ENCODE data around the gene CDK3.
"Not testable (repeated sequence)": the region's sequence is repeated elsewhere in the genome, so short reads cannot be mapped to it uniquely, and the experiment has no call there.

CDK3 gene

DNA sequence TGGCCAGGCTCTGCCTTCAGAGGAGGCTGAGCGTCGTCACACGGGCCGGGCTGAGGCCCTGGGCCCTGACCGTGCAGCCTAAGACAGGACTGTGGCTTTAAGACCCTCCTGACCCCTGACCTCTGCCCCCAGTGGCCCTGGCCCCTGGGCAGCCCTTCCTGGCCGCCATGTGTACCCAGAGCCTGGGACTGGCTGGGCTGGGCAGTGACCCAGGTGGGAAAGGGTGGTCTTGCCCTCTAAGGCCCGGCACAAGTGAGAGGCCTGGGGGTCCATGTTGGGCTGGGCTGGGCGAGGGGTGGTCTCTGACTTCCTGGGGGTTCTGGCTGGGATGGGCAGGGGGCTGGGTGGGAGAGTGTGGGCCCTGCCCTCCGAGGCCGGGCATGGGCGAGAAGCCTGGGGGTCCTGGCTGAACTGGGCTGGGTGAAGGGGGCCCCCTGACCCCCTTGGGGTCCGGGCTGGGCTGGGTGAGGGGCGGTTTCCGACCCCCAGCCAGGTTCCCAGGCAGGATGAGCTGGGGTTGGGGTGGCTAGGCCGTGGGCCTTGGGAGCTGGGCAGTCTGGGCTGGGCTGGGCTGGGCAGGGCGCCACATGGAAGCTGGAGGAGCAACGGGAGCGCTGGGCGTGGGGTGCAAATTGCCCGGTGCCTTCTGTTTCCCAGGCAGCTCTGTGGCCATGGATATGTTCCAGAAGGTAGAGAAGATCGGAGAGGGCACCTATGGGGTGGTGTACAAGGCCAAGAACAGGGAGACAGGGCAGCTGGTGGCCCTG lies at the start of gene CDK3:
CDK3 (plus strand) TSS at position 101 of the 767 bp plus-strand sequence; CDS start at position 672, 571 bp downstream.
- no peak for DNase-seq (ENCODE audit: low read depth)

DNA sequence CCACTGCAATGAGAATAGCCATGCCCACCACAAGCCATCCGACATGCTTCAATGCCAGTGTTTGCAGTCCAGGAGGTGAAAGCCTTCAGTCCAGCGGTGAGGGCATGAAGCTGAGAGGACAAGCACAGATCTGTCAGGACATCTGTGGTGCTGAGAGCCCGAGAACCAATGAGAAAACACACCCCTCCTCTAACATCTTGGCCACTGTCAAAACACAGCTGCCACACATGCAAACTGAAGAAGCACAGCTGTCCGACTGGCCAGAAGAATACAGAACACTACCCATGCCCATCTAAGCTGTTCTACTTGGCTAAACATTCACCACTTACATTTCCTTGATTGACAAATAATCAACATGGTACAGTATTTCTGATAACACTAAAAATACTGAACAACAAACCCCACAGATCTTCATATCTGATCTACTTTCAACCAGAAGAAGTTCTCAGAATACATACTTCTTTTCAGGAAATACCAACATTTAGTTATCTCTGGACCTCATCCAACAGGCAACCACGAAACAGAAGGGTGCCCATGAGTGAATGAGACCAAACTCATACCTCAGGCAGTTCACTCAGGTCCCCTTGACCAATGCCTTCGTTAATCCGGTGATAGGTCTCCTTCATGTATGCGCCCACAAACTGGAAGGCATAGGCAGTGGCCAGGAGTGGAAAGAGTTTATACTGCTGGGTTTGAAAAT lies 49.6 kb upstream of the CDK3 start:
- no peak for DNase-seq (ENCODE audit: low read depth)

DNA sequence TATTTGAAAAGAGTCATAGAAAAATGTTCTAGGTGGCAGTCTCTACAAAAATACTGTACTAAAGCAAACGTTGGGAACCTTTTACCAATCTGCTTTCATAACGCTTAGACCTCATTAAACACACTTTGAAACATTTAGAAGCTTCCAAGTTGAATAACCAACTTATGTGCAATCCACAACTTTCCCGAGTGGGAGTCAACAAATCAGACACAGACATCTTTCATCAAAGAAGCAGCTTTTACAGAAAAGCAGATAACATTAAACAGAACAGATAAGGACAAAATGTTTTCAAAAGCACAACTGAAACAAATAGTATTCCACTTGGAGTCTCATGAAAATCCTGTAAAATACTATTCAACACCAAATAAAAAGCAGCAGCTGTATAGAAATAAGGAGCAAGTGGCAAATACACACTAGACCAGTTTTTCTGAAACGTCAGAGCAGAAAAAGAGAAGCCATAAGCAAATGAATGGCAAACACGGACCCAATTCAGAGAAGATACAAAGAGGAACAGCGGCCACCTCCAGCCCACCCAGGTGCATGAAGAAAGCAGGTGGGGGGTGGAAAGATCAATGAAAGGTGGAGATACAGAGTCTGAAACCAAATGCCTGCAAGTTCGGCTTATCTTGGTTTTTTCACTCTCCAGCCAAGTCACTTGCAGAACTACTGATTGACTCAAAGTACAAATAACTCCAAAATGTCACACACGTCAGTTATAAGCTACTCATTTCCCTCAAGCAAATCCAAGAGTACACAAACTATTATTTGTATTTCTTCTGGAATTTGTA lies 41.4 kb upstream of the CDK3 start:
- DNase-seq (ENCODE audit: low read depth): no peak

- DNase-seq (ENCODE audit: low read depth): no peak
These were observed 40.7 kb upstream of the CDK3 start for GRCh38 chr17:75959839-75960511.

GRCh38 chr17:75965468-75965867 lies 35.2 kb upstream of the CDK3 start:
- DNase-seq (ENCODE audit: low read depth): no peak

GRCh38 chr17:75969044-75969443 lies 31.6 kb upstream of the CDK3 start:
- not testable (repeated sequence) for DNase-seq (ENCODE audit: low read depth)

GRCh38 chr17:75970011-75970523 lies 30.6 kb upstream of the CDK3 start:
- DNase-seq (ENCODE audit: low read depth): no peak

DNA sequence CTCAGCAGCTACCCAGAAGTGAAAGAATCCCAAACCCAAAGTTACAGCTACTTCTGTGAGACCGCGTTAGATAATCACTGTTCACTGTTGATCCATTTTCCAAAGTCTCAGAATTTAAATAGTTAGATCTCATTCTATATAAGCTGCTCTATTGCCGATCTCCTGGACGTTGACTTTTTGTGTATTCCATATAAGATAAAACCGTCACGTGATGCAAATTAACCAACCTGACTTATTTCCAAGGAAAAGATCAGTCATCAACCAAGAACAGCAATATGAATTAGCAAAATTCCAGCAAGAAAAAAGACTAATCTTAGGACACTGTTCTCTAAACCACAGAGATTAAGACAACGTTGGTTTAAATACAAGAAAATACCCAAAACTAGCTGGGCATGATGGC lies 30.0 kb upstream of the CDK3 start:
- no peak for DNase-seq (ENCODE audit: low read depth)

GRCh38 chr17:75975187-75975586 lies 25.5 kb upstream of the CDK3 start:
- not testable (repeated sequence) for DNase-seq (ENCODE audit: low read depth)

DNA sequence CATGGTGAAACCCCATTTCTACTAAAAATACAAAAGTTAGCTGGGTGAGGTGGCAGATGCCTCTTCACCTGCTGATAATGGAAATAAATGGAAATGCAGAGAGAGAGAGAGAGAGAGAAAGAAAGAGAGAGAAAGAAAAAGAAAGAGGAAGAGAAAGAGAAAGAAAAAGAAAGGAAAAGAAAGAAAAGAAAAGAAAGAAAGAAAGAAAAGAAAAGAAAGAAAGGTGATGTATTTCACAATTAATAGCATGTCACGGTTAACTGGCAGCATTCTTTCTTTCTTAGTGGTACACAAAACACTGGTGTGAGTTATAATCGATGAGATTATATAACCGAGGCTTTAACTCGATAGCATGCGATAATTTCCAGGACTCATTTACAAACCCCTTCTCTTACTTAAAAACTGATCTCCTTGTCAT lies 24.9 kb upstream of the CDK3 start:
- DNase-seq (ENCODE audit: low read depth): no peak

GRCh38 chr17:75976175-75976848 lies 24.3 kb upstream of the CDK3 start:
- no peak for DNase-seq (ENCODE audit: low read depth)

DNA sequence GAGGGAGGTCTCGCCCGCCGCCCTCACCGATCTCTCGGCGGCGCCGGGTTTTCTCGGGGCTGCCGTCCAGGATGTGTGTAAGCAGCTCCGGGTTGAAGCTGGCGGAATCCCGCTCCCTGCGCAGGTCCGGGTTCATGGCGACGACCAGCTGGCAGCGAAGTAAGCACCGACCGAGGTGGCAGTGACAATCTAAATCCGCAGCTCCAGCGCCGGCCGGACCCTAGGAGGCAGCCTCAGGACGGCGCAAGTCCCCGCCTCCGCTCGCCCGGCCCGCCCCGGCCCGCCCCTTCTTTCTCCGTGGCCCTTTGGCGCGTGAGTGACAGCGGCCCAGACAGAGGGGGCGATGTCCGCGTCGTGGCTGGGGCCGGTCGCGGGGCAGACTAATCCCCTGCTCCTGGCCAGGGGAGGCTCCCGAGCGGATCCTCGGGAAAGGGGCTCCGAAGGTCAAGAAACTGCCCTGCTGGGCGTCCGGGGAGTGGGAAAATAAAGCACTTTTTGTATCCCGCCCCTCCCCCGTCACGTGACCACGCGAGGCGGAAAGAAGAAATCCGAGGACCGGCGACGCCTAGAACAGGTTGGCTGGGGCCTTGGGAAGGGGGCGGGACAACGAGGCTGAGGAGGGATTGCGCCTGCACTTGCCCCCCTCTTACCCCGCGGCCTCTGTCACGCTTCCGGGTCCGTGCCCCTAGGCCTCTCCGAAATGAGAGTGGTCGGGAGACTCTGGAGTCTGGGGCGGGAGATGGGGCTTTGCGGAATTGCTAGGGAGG lies 21.5 kb upstream of the CDK3 start, which contains the start of the genes ACOX1 and TEN1:
ACOX1 (minus strand) TSS at position 229 of the 767 bp plus-strand sequence; CDS start at position 136, 93 bp downstream.
TEN1 (plus strand) TSS at position 303 of the 767 bp plus-strand sequence. CDS start 6,953 bp downstream, outside the sequence.
- peak; percentile 96 for DNase-seq (ENCODE audit: low read depth)

GRCh38 chr17:75979705-75980187 lies 20.9 kb upstream of the CDK3 start:
- DNase-seq (ENCODE audit: low read depth): no peak

DNA sequence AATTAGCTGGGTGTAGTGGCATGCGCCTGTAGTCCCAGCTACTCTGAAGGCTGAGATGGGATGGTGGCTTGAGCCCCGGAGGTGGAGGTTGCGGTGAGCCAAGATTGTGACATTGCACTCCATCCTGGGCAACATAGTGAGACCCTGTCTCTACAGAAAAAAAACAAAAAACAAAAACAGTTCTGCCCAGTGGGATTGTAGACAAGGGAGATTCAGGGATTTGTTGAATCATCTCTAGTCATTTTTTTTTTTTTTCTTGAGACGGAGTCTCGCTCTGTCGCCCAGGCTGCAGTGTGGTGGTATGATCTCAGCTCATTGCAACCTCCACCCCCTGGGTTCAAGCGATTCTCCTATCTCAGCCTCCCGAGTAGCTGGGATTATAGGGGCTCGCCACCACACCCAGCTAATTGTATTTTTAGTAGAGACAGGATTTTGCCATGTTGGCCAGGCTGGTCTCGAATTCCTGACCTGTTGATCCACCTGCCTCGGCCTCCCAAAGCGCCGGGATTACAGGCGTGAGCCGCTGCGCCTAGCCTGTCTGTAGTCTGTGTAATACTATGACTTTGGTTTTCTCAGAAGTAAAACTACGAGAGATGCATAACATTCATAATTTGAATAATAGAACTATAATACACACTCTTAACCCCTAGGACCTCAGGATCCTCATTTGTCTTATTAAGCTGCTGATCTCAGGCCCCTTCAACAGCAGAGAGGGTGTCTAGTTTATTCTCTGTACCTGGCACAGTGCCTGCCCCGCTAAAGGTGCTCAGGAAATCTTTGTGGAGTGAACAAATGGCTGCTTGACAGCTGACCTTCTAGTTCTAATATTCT lies 20.3 kb upstream of the CDK3 start:
- no peak for DNase-seq (ENCODE audit: low read depth)

- DNase-seq (ENCODE audit: low read depth): no peak
These were observed 19.5 kb upstream of the CDK3 start for GRCh38 chr17:75981019-75981615.

DNA sequence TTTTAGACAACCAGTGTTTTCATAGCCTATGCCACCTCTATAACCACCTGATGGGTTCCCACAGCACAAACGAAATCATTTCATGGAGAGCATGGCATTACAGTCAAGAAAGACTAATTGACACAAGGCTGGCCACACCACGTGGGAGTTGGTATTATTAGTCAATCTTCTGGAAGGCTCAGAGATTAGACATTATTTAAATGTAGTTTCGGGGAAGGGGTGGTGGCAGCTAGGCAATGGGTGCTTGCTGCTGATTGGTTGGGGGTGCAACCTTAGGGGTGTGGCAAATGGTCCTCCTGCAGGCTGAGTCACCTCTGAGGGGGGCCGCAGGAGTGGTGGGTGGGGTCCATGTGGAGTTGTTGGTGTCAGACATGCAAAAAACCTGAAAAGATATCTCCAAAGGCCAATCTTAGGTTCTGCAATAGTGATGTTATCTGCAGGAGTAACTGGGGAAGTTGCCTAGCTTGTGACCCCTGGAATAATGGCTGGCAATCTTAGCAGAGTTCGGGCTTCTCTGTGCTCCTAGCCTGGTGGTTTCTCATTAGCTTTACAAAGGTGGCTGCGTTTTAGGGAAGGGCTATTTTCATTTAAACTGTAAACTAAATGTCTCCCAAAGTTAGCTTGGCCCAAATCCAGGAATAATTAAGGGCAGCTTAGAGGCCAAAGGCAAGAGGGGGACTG lies 17.0 kb upstream of the CDK3 start:
- DNase-seq (ENCODE audit: low read depth): no peak

- DNase-seq (ENCODE audit: low read depth): no peak
These were observed 14.7 kb upstream of the CDK3 start for GRCh38 chr17:75985986-75986385.

- DNase-seq (ENCODE audit: low read depth): no peak
These were observed 13.6 kb upstream of the CDK3 start for GRCh38 chr17:75987041-75987440.

All from activated T-cell treated with anti-CD3 and anti-CD28 coated beads for 1 hour (primary cell).